Measurements from ENCODE around the gene TTLL4. TPM values are rescaled to one million over a fixed set of nuclear protein-coding genes. Genes with fewer than 3 reads are reported as not detected.

The TTLL4 gene
- total RNA-seq, 2 donors from 2014 or later: 9.1 to 31.3 TPM

- no peak overlapping the region for H3K4me3 ChIP-seq
- DNase-seq (no peak), ATAC-seq (no peak)
- no peaks in the 10 kb centered on the region for H3K9me3 ChIP-seq
- TF ChIP-seq POLR2A (IDR thresholded peaks at IDR 0.05) (no peak), CTCF (IDR thresholded peaks at IDR 0.05) (no peak)
- H3K36me3 ChIP-seq (replicated peaks in 1 of 2; ENCODE audit: insufficient read depth in 1 of 2, low read depth in 2 of 2): peaks cover 0 to 2% of the 10 kb centered on the region in 2 donors
- H3K27me3 ChIP-seq: no peaks in the 10 kb centered on the region
- intact Hi-C loops (cut with DNase I): loop anchor here (10.0 kb wide), 1 partner anchor 153 kb away; the partner anchor contains the start of gene WNT6
- 84 to 88% methylated on average over 2 of the region's 2 CpGs for WGBS, 2 donors
- no peaks in the 10 kb centered on the region for H3K4me1 ChIP-seq
- no peak overlapping the region for H3K27ac ChIP-seq
Measured at GRCh38 chr2:218701806-218702205, 8.8 kb upstream of the TTLL4 start.

- H3K9me3 ChIP-seq: no peaks in the 10 kb centered on the region
- H3K27me3 ChIP-seq: no peaks in the 10 kb centered on the region
- TF ChIP-seq POLR2A (IDR thresholded peaks at IDR 0.05) (no peak), CTCF (IDR thresholded peaks at IDR 0.05) (no peak)
- ATAC-seq (no peak), DNase-seq (no peak)
- no peak overlapping the region for H3K27ac ChIP-seq
- H3K36me3 ChIP-seq (replicated peaks in 1 of 2; ENCODE audit: insufficient read depth in 1 of 2, low read depth in 2 of 2): peaks cover 0 to 2% of the 10 kb centered on the region in 2 donors
- 69 to 71% methylated on average over 4 of the region's 4 CpGs for WGBS, 2 donors
- H3K4me1 ChIP-seq: no peaks in the 10 kb centered on the region
- intact Hi-C loops (cut with DNase I): loop anchor here (10.0 kb wide), 1 partner anchor 151 kb away; the partner anchor contains the start of gene WNT6
- no peak overlapping the region for H3K4me3 ChIP-seq
Measured at GRCh38 chr2:218703341-218703740, 7.3 kb upstream of the TTLL4 start.

- no peak for TF ChIP-seq POLR2A (IDR thresholded peaks at IDR 0.05)
- TF ChIP-seq CTCF (IDR thresholded peaks at IDR 0.05): no peak
- no peak overlapping the region for H3K27ac ChIP-seq
- ATAC-seq (no peak), DNase-seq (no peak)
- H3K27me3 ChIP-seq: no peaks in the 10 kb centered on the region
- H3K4me1 ChIP-seq: peaks cover 16% of the 10 kb centered on the region
- H3K9me3 ChIP-seq: no peaks in the 10 kb centered on the region
- intact Hi-C loops (cut with DNase I): loop anchor here (10.0 kb wide), 1 partner anchor 147 kb away; the partner anchor contains the start of gene WNT6
- no peak overlapping the region for H3K4me3 ChIP-seq
- WGBS, 2 donors: 88 to 90% methylated on average over 4 of the region's 4 CpGs
- no peaks in the 10 kb centered on the region for H3K36me3 ChIP-seq (replicated peaks in 1 of 2; ENCODE audit: insufficient read depth in 1 of 2, low read depth in 2 of 2)
Measured at GRCh38 chr2:218708086-218708485, 2.5 kb upstream of the TTLL4 start.

GRCh38 chr2:218709908-218710307, 727 bp upstream of the TTLL4 start:
- intact Hi-C loops (cut with DNase I): loop anchor here (10.0 kb wide), 1 partner anchor 145 kb away; the partner anchor contains the start of gene WNT6
- DNase-seq: no peak

More at GRCh38 chr2:218709908-218710307, 727 bp upstream of the TTLL4 start:
- Histone ChIP-seq H3K27me3 (no peaks in the 10 kb centered on the region), H3K4me1 (peaks cover 19% of the 10 kb centered on the region), H3K4me3 (no peak overlapping the region), H3K9me3 (no peaks in the 10 kb centered on the region), H3K36me3 (replicated peaks in 1 of 2; ENCODE audit: insufficient read depth in 1 of 2, low read depth in 2 of 2) (no peaks in the 10 kb centered on the region), H3K27ac (no peak overlapping the region)
- TF ChIP-seq POLR2A (IDR thresholded peaks at IDR 0.05) (no peak), CTCF (IDR thresholded peaks at IDR 0.05) (no peak)
- ATAC-seq: no peak
- 73 to 79% methylated on average over 8 of the region's 8 CpGs for WGBS, 2 donors

Measured in body of pancreas (tissue), 4 donors.